MM.1S (cell line): Measurements from ENCODE around the gene SPINK14.

Source experiments
- CTCF ChIP-seq: fragments of 300-600 bp; sonication (generic); IDR thresholded peaks from 2 replicates; pipeline ENCODE4 v1.5.1; 2016; ENCODE audit warnings: antibody characterized with exemption, low read length, mixed read lengths
- EZH2 ChIP-seq: fragments of 300-600 bp; sonication (generic); optimal IDR thresholded peaks from 2 replicates; pipeline ENCODE3; 2017; ENCODE audit warnings: low read depth, mild to moderate bottlenecking, antibody characterized with exemption, low read length, mixed read lengths

- no peak for TF ChIP-seq CTCF
- TF ChIP-seq EZH2: no peak
These were observed 33.0 kb upstream of the SPINK14 start for GRCh38 chr5:148135091-148136048.
